ACHN (cell line): ENCODE data around the gene EXOC4.

Experiments used
- DNase-seq: peaks from one replicate; pipeline ENCODE4 v3.0.0-alpha.2; 2015
- in situ Hi-C: cut with HindIII; loops from 2 replicates; pipeline ENCODE4 v1.10.0; 2017; ENCODE audit warnings: low sequenced_read_pairs, low pct_ligation_motif_present, low pct_unique_long_range_greater_than_20kb

EXOC4 gene

DNA sequence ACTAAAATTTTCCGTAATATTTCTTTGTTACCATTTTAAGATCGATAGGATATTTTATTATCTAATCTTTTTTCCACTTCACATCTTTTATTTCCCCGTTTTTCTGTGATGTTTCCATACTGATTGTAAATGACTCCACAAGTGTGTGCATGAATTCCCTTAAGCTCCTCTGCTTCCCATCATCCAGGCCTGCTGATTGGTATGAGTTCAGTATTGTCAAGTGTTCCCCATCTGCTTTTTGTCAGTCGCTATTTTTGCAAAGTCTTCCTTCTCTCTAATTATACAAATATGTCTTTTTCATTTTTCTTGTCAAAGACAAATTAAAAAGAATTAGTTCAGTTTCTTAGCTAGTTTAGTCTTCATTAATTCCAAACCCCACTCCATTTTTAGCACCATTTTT, 184.7 kb downstream of the EXOC4 start:
- no peak for DNase-seq
- in situ Hi-C loops, result no loop called here

DNA sequence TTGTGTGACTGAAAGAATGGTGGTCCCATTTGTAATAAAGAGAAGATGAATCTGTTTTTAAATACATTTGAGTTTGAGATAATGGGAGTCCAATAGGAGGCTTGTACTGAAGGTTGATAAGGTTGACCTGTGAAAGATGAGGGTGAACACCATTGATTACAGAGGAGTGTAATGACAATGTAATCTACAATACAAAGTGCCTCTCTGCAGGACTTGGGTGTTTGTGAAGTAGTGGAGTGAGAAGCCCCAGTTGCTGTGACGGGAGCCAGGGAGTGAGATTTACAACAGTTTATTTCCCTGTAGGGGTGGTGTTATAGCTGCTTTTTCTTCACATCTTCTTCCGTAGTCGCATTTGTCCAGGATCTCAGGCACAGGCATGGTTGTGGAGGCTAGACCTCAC, 189.9 kb downstream of the EXOC4 start:
- in situ Hi-C loops, result no loop called here
- DNase-seq, result no peak

DNA sequence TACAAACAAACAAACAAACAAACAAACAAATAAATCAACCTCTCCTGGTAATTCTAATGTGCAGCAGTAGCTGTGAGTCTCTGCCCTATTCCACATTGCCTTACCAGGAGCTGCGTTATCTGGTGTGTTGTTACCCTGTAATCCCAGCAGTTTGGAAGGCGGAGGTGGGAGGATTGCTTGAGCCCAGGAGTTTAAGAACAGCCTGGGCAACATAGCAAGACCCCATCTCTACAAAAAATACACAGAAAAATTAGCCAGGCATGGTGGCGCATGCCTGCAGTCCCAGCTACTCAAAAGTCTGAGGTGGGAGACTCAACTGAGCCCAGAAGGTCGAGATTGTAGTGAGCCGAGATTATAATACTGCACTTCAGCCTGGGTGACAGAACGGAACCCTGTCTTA, 192.7 kb downstream of the EXOC4 start:
- no peak for DNase-seq
- in situ Hi-C loops, result no loop called here

DNA sequence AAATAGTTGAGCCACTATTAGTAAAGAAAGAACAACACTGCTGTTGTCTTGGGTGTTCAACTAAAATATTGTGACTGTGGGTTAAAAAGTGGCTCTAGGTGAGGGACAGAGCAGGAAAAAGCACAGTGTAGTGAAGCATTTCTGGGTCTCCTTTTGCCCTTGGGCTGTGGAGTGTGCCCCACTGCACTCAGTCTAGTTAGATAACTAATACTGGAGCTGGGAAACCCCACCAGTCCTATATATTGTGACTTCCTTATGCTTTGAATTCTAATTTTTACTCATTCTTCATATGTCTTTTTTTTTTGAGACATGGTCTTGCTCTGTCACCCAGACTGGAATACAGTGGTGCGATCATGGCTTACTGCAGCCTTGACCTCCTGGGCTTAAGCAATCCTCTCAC, 195.1 kb downstream of the EXOC4 start:
- in situ Hi-C loops, result no loop called here
- no peak for DNase-seq

DNA sequence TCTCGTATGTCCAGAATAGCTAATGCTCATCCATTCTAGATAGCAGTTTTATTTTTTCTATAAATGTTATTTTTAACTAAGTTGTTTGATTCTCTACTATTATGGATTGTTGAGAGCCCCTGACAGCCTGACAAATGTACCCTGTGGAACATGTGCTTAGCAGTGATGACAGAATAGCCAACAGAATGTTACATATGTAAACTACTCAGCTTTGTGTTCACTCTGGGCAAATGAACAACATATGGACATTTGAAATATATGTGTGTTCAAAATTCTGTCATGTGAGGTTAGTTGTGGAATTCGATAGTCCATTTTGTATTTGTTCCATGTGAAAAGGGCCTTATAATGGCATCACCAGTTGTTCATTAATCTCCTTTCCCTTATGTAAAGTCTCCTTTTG, 199.7 kb downstream of the EXOC4 start:
- no peak for DNase-seq

DNA sequence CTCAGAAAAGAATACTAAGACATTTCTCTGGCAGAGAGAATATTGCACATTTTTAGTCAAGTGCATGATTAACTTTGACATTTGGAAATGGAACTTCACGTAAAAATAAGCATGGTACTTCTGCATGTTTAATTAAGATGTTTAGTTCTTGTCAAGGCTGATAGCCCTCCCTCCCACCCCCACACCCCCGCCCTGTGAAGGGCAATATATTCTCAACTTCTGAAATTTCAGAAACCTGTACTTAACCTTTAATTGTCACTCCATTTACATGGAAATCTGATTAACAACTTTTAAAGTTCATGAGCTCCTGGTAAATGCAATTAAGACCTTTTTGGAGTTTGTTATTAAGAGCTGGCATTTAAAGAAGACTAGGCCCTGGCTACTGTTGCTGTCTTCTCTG, 205.8 kb downstream of the EXOC4 start:
- in situ Hi-C loops, result no loop called here
- no peak for DNase-seq

More for the DNA sequence above, 199.7 kb downstream of the EXOC4 start:
- in situ Hi-C loops, result no loop called here

DNA sequence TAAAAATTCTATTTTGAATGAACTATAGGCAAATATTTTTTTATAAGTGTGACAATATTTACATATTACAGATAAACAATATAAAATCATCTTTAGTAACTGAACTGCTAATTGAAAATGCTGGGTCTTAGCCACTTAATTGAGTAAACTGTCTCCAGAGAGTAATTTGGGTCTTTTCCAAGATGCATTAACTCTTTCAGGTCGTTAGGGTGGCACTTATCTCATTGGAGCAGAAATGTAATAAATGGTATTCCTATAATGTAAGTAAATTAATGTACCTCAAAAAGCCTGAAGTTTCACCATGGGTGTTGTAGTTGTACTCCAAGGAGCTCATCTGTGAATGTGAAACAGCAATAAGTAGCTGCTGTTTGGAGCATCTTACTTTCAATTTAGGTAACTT, 208.5 kb downstream of the EXOC4 start:
- in situ Hi-C loops, result no loop called here
- DNase-seq, result no peak

DNA sequence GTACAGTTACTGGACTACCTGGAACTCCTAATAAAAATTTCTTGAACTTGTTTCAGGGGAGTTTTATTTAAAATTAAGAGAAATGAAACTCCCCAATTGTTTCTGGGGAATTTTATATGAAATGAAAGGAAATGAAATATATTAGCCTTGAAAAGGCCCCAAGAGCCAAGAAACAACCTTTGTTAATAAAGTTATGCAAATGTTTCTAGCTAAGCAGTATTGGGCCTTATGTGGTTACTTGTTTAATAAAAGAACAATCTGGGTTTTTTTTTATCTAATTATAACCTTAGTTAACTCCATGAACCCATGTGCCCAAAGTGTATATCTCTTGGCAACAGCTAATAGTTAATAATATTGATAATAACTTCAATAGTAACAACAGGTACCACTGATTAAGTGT, 222.8 kb downstream of the EXOC4 start:
- in situ Hi-C loops, result no loop called here
- no peak for DNase-seq

DNA sequence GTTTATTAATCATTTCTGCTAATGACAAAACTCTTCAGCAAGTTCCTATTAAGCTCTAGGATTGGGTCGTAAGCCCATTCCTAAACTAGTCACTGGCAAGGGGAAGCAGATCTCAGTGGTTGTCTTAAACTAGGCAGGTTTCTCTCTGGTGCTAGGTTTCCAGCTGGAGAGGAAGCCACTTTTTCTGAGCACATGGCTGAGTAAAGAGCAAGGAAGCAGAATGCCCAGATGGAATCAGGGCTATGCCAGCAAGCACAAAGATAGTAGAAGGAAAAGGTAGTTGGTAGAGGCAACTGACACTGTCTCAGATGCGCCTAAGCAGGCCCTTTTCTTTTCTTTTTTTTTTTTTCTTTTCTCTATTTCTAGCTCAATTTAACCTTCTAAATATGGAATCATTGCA, 224.9 kb downstream of the EXOC4 start:
- in situ Hi-C loops, result no loop called here
- no peak for DNase-seq

DNA sequence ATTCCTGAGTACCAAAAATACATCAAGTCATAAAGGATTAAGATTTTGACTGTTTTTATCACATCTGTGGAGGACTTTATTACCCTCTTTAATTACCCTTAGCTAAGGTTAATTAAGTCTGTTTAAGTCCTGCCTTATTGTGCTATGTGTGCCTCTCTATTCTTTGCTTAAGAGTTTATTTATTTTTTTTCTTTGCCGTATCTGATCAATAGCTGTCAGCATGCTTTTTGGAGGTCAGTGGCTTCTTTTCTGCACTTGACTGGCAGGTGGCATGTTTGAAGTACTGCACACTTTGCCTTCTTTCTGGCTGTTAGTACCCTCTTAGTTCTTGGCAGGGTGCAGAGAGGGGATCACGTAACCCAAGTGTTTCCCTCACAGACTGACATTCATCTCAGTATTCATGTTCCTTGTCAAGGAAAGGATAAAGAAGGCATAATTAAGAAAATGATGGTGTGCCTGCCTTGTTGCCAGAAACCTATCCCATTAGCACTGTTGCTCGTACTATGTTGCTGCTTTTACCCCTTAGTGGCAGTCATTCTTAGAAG, 225.8 kb downstream of the EXOC4 start:
- in situ Hi-C loops, result no loop called here

DNA sequence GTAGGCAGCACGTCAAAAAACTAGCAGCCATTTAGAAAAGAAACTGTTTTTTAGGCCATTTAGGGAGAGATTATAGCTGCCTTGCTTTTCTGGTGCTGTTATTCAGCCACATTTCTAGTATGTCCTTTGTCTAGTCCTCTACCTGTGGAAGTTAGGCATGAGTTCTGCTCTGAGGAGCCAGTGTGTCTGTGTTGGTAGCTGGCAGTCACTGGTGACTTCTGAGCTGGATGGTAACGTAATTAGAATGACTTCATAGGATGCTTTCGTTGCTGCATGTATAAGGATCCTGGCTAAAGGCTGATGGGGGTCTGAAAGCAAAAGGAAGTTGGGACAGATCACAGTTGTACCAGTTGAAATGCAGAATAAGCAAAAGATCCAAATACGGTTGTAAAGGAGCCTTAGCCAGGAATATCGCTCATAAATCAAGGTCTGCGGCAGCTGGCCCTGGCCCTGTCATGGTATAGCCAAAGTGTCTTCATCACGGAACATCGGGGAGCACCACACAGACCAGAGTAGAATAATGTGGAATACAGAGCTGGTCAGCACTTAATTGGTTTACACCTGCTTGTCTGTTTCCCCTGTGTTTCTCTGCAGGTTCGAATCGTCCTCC, 226.7 kb downstream of the EXOC4 start:
- in situ Hi-C loops, result no loop called here
- DNase-seq, result no peak

More for the DNA sequence above, 225.8 kb downstream of the EXOC4 start:
- no peak for DNase-seq

DNA sequence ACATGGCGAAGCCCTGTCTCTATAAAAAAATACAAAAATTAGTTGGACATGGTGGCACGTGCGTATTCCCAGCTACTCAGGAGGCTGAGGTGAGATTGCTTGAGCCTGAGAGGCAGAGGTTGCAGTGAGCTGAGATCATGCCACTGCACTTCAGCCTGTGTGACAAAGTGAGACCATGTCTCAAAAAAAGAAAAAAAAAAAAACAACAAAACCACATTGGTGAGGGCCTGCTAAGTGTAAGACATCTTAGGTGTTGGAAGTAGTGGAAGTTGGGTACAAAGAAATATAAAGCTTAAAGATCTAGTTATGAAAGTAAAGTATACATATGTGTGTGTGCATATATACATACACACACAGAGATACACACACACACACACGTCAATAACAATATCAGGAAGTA, 228.0 kb downstream of the EXOC4 start:
- in situ Hi-C loops, result no loop called here
- no peak for DNase-seq

DNA sequence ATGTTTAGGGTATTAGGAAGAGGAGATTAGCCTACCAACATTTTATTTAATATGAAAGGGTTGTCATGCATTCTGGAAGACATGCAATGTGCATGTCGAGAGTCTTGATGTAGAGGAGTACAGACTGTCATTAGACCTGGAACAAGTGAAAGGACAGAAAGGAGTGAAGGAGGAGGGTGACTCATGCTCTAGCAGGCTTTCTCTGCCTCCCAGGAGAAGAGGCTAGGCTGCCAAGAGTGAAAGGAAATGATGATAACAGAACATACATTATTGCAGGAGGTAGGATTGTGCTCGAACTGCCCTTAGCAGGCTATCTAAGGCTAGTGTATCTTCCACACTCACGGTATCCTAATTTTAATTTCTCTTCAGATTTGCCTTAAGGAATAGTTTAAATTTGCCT, 228.8 kb downstream of the EXOC4 start:
- DNase-seq, result peak; percentile 70

DNA sequence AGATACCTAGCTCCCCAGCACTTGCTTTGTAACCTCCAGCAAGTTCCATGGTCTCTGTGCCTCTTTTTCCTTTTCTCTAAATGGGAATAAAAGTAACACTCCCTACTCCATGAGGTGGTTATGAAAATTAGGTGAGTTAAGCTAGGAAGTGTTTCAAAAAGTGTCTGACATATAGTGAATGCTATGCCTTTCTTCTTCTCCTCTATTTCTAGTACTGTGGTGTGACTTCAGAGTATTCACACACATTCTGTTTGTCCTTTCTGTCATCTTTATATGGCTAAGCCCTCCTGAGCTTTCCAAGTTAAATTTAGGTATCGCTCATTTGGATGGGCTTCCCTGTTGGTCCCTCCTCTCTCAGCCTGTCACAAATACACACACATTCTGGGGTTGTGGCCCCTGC, 229.7 kb downstream of the EXOC4 start:
- in situ Hi-C loops, result no loop called here
- DNase-seq, result no peak

More for the DNA sequence above, 228.8 kb downstream of the EXOC4 start:
- in situ Hi-C loops, result no loop called here

DNA sequence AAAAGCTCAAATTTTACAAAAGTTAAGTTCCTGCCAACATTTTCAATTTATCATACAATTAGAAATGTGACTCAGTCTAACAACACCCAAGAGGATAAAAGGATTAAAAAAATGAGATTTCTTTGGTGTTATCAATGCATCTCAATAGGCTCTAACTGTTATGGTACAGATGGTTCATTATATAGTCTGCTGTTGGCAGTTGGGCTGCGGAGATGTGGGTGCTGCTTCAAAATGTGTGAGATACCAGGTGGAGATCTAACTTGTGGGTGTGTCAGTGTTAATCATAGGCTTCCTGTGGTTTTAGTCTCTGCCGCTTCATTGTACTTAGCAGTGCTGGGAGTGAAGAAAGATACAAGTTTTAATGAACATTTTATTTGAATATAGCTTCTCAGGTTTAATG, 231.2 kb downstream of the EXOC4 start:
- no peak for DNase-seq
- in situ Hi-C loops, result no loop called here

DNA sequence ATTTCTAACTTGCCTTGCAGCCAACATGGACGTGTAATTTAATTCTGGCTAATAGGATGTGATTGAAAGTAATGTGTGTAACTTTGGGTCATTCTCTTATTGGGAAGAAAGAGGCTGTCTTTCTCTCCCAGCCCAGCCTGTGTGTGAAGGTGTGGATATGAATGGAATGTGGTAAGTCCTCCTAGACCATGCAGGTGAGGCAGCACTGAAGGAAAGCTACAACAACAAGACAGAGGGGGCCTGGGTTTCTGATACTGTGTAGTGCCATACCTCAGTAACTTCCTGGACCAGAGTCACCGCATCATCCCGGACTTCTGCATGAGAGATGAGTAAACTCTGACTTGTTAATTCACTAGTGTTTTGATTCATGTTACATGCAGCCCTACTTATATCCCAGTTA, 237.0 kb downstream of the EXOC4 start:
- DNase-seq, result no peak
- in situ Hi-C loops, result no loop called here

DNA sequence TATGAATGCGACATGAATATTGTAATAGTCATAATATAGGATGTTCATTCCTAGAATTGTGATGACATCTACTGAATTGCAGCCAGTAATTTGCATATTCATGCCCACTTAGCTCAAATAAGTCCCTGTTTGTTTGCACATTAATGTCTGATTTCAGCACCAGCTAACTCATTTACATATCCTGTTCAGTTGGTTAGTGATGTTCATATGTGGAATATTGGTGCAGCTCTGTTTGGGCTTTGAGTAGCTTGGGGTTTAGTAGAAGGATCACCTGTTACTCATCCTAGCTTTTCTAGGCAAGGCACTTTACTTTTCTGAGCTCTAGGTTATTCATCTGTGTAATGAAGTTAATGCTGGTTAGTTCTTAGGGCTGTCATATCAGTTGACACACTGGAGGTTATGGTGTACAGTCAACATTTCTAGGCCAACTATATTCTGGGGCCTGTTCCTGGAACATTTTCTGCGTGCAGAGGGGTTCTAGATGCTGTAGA, 238.4 kb downstream of the EXOC4 start:
- in situ Hi-C loops, result no loop called here
- DNase-seq, result no peak

DNA sequence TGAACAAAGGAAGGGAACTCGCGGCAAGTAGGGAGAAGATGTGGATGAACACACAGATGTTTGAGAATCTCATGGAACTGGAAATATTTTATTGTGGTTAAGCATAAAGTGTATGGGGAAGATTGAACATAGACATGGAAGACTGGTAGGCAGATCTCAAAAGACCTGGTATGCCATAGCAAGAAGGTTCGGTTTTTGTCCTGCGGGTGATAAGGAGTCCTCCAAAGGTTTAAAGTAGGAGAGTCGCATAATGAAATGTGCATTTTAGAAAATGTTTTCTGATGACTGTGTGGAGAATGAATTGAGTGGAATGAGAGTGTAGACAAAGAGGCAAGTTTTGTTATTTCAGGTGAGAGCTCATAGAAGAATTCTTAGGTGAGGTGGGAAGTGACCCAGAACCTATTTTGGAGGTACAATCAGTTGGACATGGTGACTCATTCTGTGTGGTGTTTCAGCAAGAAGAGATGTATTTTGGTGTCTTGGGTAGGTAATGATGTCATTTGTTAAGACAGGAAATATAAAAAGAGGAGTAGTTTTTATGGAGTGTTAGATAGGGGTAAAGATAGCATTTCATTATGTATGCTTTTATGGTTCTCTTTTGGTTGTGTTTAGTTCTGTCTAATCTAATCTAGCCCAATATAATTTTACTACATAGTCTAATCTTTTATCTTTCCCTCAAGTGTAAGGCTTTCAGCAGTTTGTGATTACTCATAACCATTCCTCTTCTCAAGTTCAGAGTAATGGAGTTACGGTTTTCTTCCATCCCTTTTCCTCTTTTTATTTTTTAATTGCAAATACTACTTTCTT, 239.2 kb downstream of the EXOC4 start:
- DNase-seq, result no peak
- in situ Hi-C loops, result no loop called here

DNA sequence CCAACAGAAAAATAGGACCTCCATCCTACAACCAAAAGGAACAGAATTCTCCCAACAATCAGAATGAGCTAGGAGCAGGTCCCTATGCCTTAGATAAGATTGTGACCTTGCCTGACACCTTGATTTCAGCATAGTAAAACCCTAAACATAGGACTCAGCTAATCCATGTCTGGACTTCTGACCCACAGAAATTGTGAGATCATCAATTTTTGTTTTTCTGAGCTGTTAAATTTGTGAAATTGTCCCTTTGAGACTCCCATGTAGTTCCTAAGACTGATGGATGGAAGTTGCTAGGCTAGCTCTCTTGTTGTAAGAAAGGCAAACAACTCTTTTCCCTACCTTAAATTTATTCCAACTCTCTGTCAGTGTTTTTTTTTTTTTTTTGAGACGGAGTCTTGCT, 244.2 kb downstream of the EXOC4 start:
- DNase-seq, result no peak
- in situ Hi-C loops, result no loop called here

DNA sequence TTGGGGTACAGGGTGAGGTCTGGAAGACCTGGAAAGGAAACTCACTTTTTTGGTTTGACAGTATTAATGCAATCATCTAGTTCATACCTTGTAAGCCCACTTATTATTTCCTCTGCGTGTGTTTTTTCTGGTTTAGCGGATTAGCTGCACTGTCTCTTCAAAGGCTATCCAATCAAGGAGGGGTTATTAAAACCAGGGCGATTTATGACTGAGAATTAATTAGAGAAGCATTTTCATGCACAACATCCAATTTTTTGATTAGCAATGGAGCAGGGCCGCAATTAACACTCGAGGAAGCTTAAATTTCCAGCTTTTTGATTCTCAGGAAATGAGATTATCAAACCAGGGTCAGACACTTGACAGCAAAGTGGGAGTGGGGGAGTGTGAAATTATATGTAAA, 248.9 kb downstream of the EXOC4 start:
- in situ Hi-C loops, result no loop called here
- no peak for DNase-seq
